CD4-positive, alpha-beta T cell treated with Interleukin-15 for 4 hours (primary cell): ENCODE measurements around the gene EIF4B.

Experiments
- DNase-seq: peaks from one replicate; pipeline ENCODE4 v3.0.0-alpha.2; 2020; ENCODE audit warnings: low spot score

The EIF4B gene

GRCh38 chr12:53070877-53071492, 64.7 kb downstream of the EIF4B start:
- no peak for DNase-seq

GRCh38 chr12:53071591-53072551, 65.6 kb downstream of the EIF4B start:
- no peak for DNase-seq

DNA sequence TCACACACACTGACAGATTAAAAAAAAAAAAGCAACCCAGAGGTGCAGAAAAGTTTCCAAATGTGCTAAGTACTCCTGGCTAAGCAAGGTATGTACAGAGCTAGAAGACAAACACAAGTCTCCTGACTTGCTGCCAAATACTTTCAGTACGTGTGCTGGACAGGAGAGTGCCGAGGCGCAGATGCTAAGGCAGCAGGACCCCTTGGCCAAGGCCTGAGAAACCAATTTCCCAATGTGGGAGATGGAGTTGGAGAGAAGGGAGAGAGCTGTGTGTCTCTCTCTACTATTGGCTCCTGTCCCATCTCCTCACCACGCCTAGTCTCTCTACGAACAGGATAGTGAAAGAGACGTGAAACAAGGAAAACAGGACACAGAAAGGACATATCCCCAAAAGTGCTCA, 67.6 kb downstream of the EIF4B start:
- DNase-seq = no peak

DNA sequence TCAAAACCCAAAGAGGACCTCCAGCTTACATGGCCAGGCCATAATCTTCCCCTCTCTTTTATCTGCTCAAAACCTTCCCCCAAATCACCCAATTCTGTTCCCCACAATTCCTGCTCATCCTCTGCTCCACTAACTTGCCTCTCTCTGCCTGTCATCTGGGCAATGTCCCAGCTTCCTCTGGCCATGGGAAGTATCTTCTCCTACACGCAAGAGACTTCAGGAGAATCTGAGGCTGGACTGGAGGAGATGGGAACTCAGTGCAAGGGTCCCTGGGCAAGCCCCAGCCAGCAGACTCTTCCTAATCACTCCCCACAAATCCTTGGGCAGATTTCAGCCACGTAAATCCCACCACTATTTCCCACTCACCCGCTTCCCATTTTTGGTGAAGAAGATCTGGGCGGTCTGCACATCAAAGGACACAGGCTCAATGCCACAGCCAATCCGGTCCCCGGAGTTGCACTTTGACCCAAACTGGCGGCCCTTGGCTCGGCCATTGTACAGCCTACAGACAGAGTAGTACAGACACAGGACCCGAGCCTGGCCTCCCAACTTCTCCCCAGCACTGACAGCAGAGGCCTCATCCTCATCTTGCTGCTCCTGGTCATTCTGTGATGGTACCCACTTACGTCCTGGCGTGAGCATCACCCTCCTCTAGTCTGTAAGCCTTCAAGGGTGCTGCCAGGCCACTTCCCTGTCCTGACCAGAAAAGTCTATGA, 68.2 kb downstream of the EIF4B start:
- DNase-seq = no peak

GRCh38 chr12:53074999-53075370, 68.7 kb downstream of the EIF4B start:
- DNase-seq = no peak

- no peak for DNase-seq
These were observed 70.2 kb downstream of the EIF4B start for GRCh38 chr12:53076461-53076860.

GRCh38 chr12:53077030-53077429, 70.8 kb downstream of the EIF4B start:
- no peak for DNase-seq

- DNase-seq = peak; percentile 51
These were observed 72.4 kb downstream of the EIF4B start for GRCh38 chr12:53078425-53079225.

DNA sequence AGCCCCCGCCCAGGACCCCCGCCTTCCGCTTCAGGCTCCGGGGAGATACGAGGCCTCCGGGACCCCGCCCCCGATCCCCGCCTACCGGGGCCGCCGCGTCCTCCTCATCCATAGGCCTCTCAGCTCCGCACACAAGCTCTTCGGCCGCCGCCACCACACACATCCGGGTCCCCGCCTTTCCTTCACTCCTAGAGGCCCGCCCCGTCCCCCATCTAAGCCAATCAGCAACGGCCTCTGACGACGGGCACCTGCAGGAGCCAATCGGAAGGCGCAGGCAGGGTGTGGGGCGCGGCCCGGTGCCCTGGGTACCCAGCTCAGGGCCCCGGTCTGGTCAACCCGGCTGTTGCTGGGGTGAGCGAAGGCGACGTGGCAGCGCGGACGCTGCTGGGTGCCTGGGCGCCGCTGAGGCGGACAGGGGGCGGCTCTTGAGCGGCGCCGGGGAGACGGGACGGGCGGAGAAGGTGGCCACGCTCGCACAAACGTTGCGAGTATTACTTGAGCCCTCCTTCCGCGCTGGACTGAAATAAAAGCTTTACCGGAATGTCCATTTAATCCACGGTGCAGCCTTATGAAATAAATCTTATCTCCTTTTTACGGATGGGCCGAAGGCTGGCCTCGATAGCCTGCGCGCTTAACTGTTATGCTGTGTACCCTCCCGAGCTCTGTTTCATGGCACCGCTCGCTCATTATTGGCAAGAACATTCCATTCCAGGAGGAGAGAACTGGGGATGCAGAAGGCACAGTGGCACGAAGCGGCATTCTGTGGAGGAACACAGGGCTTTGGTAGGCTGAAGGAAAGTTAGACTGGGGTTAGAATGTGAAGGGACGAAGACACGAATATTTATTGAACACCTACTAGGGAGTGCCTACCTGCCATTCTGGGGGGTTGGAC, 73.2 kb downstream of the EIF4B start, which contains the start of gene SPRYD3:
Gene SPRYD3, minus strand, starts transcription at position 165 of the 892 bp plus-strand sequence. Its CDS starts 57 bp downstream, at position 108.
- DNase-seq = peak; percentile 98

GRCh38 chr12:53082637-53083175, 76.5 kb downstream of the EIF4B start:
- DNase-seq = no peak

DNA sequence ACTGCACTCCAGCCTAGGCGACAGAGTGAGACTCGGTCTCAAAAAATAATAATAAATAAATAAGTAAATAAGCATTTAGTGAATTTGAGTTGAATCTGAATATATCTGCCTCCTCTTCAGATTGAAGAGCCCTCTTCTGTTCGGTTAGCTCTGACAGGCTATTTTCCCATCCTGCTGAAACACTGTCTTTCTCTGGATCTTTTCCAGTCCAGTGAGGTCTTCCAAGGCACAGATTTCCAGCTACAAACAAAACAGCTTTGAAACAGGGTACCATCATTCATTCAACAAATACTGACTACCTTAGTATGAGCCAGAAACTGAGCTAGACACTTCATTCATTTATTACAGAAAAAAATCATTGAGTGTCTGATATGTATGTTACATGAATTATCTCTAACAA, 80.1 kb downstream of the EIF4B start:
- no peak for DNase-seq

DNA sequence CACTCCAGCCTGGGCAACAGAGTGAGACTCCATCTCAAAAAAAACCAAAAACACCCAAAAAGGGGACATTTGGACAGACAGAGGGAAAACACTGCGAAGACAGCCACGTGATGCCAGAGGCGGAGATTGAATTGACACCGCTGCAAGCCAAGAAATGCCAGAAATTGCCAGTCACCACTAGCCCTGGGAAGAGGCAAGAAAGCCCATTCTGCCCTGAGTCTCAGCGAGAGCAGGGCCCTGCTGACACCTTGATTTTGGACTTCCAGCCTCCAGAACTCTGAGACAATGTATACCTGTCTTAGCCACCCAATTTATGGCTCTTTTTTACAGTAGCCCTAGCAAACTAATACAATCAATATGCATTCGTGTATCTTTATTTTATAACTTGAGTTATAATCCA, 83.8 kb downstream of the EIF4B start:
- DNase-seq = no peak

DNA sequence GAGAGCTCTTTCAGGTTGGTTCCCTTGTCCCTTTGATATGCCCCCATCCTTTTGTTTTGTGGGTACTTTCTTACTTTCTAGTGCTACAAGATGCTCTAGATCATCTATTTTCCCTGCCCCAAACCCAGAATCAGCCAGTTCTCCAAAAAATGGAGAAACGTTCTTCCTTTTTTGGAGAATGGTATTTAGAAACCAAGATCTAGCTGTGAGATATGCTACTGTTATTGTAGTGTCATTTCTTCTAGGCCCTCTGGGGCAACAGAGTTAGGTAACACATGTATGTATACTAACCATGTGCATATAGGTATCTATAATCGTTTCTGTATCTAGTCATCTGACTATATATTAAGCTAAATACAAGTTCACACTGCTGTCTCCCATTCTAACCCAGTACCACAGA, 84.3 kb downstream of the EIF4B start:
- no peak for DNase-seq

GRCh38 chr12:53091756-53092155, 85.5 kb downstream of the EIF4B start:
- DNase-seq = no peak
